ENCODE data around the gene SRRM4.
"Not testable (repeated sequence)": the region's sequence is repeated elsewhere in the genome, so short reads cannot be mapped to it uniquely, and the experiment has no call there.

SRRM4 gene

DNA sequence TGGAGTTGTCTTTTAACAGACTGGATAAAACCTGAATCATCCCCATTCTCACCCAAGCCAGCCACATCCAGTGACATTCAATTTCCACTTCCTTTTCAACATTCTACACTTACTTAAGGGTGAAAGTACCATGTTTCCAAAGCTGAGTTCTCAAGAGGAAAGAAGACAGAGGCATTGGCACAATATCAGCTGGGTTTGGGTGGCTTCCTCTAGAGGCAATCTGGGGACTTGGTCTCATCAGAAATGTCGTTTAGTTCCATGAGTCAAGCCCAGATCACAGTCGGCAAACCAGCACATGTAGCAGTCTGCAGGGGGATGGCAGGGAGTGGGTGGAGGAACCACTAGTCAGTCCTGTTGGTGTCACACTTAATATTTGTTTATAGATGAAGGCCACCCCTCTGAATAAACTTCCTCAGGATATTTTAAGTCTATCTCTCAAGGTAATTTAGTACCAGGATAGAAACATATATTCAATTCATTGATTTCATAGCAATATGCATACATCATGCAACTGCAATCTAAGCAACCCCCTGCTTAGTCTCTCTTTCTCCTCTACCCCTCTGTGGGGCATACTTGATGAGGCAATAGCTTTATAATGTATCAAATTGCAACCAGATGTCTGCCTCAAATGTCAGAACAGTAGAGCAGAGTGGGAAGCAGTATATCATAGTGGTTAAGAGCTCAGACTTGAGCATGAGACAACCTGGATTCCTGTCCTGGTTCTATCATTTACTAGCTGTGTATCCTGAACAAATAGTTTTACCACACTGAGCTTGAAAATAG is 3.0 kb downstream of the SRRM4 start:
- Mint-ChIP-seq H3K27ac (no peak overlapping the region), H3K36me3 (ENCODE audit: low read depth) (no peaks in the 10 kb centered on the region), H3K27me3 (ENCODE audit: low read depth) (peaks cover 27% of the 10 kb centered on the region), H3K9me3 (no peaks in the 10 kb centered on the region), H3K4me3 (no peak overlapping the region), H3K4me1 (ENCODE audit: low read depth) (no peaks in the 10 kb centered on the region)

DNA sequence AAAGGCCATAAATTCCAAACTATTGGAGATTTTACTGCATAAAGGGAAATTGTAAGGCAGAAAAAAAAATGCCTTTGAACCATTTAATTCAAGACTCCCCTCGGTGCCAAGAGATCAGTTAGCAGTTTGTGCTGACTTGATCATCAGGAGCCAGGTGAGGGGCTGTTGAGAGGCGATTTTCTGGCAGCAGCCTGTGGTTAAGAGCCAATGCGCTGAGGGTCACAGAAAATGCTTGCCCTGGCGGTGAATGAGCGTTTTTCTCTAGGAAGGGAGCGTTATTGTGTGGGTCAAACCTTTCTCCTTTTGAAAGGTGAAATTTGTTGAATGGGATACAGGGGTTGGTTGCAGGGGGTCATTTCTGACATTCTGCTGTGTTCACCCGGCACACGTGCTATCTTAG is 4.7 kb downstream of the SRRM4 start:
- H3K27me3 Mint-ChIP-seq (ENCODE audit: low read depth) = peaks cover 18% of the 10 kb centered on the region
- H3K9me3 Mint-ChIP-seq = no peaks in the 10 kb centered on the region
- no peak overlapping the region for H3K4me3 Mint-ChIP-seq
- no peak overlapping the region for H3K27ac Mint-ChIP-seq
- H3K4me1 Mint-ChIP-seq (ENCODE audit: low read depth) = no peaks in the 10 kb centered on the region
- no peaks in the 10 kb centered on the region for H3K36me3 Mint-ChIP-seq (ENCODE audit: low read depth)

DNA sequence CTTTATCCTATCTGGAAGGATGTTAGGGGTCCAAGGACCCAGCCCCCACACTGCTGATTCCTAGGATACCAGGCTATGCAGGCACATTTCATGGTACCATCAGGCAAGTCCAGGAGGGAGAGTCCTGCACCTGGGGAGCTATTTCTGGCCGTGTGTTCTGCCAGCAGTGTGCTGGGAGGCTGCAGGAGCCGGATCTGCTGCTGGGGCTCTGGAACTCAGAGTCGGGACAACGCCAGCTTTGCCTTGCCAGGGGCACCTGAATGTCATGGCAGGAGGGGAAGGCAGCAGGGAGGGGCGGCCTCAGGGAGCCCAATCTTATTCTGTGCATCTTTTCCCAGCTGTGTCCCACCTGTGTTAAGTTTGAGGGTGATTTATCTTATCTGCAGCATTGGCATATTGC is 17.8 kb downstream of the SRRM4 start:
- Mint-ChIP-seq H3K4me3 (no peak overlapping the region), H3K4me1 (ENCODE audit: low read depth) (no peaks in the 10 kb centered on the region), H3K27ac (no peak overlapping the region), H3K27me3 (ENCODE audit: low read depth) (no peaks in the 10 kb centered on the region), H3K36me3 (ENCODE audit: low read depth) (no peaks in the 10 kb centered on the region), H3K9me3 (no peaks in the 10 kb centered on the region)

DNA sequence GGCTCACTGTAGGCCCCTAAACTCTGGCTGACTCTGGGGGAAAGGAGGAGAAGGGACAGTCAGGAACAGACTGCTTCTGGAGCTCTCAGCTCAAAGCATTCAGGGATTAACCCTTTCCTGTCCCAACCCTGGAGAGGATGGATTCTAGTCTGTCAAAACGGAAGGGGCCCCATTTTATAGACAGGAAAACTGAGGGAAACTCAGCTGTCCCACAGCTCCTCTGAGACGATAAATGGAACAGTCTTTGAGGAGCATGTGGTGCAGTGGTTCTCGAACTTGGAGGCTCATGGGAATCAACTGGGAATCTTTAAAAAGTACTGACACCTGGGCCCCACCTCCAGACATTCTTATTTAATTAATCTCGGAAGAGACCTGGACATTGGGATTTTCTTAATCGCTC is 23.7 kb downstream of the SRRM4 start:
- H3K27ac Mint-ChIP-seq = no peak overlapping the region
- no peak overlapping the region for H3K4me3 Mint-ChIP-seq
- no peaks in the 10 kb centered on the region for H3K36me3 Mint-ChIP-seq (ENCODE audit: low read depth)
- H3K9me3 Mint-ChIP-seq = peaks cover 8% of the 10 kb centered on the region
- H3K27me3 Mint-ChIP-seq (ENCODE audit: low read depth) = peaks cover 9% of the 10 kb centered on the region
- H3K4me1 Mint-ChIP-seq (ENCODE audit: low read depth) = no peaks in the 10 kb centered on the region

DNA sequence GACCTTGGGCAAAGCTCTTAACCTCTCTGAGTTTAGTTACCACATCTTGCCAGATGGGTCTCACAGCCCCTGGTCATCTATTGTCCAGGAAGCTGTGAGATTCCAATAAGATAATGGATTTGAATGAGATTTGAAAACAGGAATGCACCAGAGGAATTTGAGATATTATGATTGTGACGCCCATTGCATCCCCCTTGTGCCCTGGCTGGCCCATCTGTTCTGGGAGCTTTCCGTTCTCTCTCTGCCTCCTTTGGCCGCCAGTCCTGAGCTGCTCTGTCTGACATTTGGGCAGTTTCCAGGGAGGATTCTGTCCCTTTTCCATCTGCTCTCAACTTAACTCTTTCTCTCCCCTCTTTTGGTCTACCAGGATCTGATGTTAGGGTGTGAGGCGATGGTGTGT is 24.6 kb downstream of the SRRM4 start:
- Mint-ChIP-seq H3K4me1 (ENCODE audit: low read depth) (no peaks in the 10 kb centered on the region), H3K9me3 (peaks cover 8% of the 10 kb centered on the region), H3K36me3 (ENCODE audit: low read depth) (no peaks in the 10 kb centered on the region), H3K27me3 (ENCODE audit: low read depth) (peaks cover 9% of the 10 kb centered on the region), H3K4me3 (no peak overlapping the region), H3K27ac (no peak overlapping the region)

DNA sequence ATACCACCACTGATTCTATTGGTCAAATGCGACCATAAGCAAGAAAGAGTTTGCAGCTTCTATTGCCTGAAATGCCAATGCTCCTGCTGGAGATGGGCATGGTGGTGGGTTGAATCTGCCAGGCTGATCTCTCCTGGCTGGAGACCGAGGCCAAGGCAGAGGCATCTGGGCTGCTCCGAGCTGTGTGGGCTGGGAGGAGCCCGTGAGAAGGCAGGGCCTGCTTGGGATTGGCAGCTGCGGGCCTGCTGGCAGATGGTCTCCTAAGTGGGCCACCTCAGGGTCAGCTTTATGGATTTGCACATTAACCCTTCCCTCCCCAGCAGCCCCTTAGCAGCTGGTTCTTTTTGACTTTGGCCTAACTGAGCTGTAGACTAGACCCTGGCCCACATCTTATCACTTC is 25.4 kb downstream of the SRRM4 start:
- H3K9me3 Mint-ChIP-seq = peaks cover 8% of the 10 kb centered on the region
- no peak overlapping the region for H3K27ac Mint-ChIP-seq
- H3K36me3 Mint-ChIP-seq (ENCODE audit: low read depth) = no peaks in the 10 kb centered on the region

DNA sequence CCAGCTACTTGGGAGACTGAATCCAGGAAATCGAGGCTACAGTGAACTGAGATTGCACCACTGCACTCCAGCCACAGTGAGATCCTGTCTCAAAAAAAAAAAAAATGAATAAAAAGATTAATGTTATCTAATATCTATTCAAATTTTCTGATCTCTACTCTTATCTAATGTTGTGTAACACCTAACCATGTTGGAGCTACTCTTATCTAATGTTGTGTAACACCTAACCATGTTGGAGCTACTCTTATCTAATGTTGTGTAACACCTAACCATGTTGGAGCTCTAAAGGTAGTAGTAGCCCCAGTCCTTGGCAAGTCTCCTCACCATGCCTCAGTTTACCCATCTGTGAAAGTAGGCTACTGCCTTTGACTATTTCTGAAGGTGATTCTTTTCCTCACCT is 26.9 kb downstream of the SRRM4 start:
- H3K4me3 Mint-ChIP-seq; H3K36me3 Mint-ChIP-seq (ENCODE audit: low read depth); H3K27ac Mint-ChIP-seq; H3K27me3 Mint-ChIP-seq (ENCODE audit: low read depth); H3K4me1 Mint-ChIP-seq (ENCODE audit: low read depth); H3K9me3 Mint-ChIP-seq: not testable (repeated sequence)

More for the DNA sequence above, 25.4 kb downstream of the SRRM4 start:
- Mint-ChIP-seq H3K4me3 (no peak overlapping the region), H3K4me1 (ENCODE audit: low read depth) (no peaks in the 10 kb centered on the region), H3K27me3 (ENCODE audit: low read depth) (peaks cover 9% of the 10 kb centered on the region)

DNA sequence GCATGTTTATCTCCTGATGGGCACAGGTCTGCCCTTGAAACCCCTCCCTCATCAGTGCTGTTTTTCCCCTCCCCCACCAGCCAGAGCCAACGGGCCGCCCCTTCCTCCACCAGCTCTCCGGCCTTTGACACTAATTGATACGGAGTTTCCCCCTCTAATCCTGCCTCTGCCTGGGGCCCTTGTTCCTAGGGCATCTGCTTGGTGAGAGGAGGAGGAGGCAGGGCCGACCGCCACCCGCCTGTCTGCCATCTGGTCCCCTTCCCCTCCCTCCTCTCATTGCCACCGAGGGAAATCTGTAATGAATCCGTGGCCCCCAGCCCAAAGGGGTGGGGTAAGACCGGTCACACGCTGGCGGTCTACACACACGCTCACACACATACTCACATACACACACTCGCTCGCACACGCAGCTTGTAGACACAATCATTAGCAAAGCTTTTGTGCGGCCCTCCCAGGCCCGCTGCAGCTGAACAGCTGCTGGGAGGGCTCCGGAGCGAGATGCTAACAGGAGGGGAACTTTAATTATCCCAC is 27.4 kb downstream of the SRRM4 start:
- H3K4me1 Mint-ChIP-seq (ENCODE audit: low read depth) = no peaks in the 10 kb centered on the region
- H3K27ac Mint-ChIP-seq = no peak overlapping the region
- H3K27me3 Mint-ChIP-seq (ENCODE audit: low read depth) = peaks cover 9% of the 10 kb centered on the region
- H3K4me3 Mint-ChIP-seq = no peak overlapping the region
- peaks cover 8% of the 10 kb centered on the region for H3K9me3 Mint-ChIP-seq
- no peaks in the 10 kb centered on the region for H3K36me3 Mint-ChIP-seq (ENCODE audit: low read depth)

DNA sequence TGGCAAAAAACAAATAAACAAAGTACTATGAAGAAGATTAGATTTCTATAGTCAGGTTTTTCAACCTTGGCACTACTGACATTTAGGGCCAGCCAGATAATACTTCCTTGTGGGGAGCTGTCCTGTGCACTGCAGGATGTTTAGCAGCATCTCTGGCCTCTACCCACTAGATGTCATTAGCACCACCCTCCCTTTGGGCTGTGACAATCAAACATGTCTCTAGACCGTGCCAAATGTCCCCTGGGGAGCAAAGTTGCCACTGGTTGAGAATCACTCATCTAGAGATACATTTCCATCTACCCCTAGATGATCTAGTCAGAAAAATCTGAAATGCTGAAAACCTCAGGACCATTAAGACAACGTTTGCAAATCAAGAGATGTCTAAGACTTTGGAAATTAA is 29.9 kb downstream of the SRRM4 start:
- Mint-ChIP-seq H3K27me3 (ENCODE audit: low read depth) (peaks cover 9% of the 10 kb centered on the region), H3K36me3 (ENCODE audit: low read depth) (no peaks in the 10 kb centered on the region), H3K4me3 (no peak overlapping the region), H3K4me1 (ENCODE audit: low read depth) (no peaks in the 10 kb centered on the region), H3K9me3 (peaks cover 4% of the 10 kb centered on the region), H3K27ac (no peak overlapping the region)

DNA sequence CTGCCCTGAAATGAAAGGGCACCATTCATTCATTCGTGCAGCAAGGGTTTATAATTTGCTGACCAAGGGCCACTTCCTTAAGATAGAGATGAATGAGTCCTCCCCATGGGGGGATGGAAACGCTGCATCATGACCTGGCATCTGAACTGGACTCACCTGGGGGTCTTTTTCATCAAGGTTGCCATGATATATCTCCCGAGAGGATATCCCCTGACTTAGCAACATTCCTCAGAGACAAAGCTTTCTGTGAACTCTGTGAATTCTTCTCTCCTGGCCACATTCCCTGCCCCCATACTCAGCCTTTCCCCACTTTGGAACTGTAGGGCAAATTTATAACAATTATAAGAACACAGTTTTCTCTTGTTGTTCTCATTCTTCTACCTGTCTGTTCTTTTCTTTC is 30.8 kb downstream of the SRRM4 start:
- Mint-ChIP-seq H3K4me3 (no peak overlapping the region), H3K27me3 (ENCODE audit: low read depth) (peaks cover 9% of the 10 kb centered on the region), H3K27ac (no peak overlapping the region), H3K36me3 (ENCODE audit: low read depth) (no peaks in the 10 kb centered on the region), H3K4me1 (ENCODE audit: low read depth) (no peaks in the 10 kb centered on the region), H3K9me3 (peaks cover 4% of the 10 kb centered on the region)

DNA sequence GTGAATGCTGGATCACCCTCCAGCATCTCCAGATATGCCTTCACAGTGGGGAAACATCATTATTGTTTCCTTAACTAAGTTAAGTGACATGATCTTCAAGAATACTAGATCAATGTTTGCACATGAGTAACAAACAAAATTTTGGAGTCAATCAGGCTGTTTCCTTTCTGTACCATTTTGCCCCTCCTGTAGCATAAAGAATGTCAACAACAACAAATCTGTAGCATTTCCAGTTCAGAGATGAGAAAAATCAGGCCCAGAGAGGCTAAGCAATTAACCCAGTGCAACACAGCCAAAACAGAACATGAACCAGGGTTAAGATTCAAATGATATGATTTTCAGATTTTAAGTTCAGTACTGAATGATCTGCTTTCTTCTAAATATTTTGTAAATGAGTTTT is 31.7 kb downstream of the SRRM4 start:
- H3K27ac Mint-ChIP-seq = no peak overlapping the region
- peaks cover 9% of the 10 kb centered on the region for H3K27me3 Mint-ChIP-seq (ENCODE audit: low read depth)
- H3K9me3 Mint-ChIP-seq = peaks cover 4% of the 10 kb centered on the region
- no peak overlapping the region for H3K4me3 Mint-ChIP-seq
- no peaks in the 10 kb centered on the region for H3K4me1 Mint-ChIP-seq (ENCODE audit: low read depth)
- H3K36me3 Mint-ChIP-seq (ENCODE audit: low read depth) = no peaks in the 10 kb centered on the region

DNA sequence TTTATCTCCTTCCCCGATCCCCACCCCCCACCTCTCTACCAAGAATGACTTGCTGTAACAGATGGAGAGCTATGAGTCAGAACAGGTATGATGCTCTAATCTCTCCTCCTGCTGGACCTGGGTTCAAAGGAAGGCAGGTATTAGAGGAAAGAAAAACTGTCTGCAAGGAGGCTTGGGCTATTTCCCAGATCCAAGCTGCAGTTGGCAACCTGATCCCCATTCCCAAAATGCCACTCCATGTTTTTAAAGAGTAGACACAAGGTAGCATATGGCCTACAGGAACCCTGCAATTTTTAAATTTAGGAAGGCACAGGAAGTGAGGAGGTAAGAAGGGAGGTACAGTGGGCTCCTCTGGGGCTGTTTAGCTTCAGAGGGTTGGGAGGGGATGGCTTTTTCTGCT is 33.0 kb downstream of the SRRM4 start:
- H3K9me3 Mint-ChIP-seq = no peaks in the 10 kb centered on the region
- H3K4me1 Mint-ChIP-seq (ENCODE audit: low read depth) = no peaks in the 10 kb centered on the region
- no peak overlapping the region for H3K27ac Mint-ChIP-seq

DNA sequence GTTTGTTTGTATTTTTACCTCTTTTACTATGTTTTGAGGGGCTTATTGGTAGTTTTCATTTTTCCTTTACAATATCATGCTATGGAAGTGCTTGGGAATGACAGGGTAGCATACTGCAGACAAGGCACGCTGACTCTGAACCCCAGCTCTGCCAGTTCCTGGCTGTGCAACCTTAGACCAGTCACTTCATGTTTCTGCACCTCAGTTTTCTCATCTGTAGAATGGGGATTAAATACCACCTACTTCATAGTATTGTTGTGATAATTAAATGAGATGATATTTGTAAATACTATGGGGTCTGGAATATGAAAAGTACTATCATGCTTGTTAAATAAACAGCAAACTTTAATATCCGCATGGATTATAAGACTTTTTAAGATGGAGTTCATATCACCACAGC is 35.4 kb downstream of the SRRM4 start:
- Mint-ChIP-seq H3K4me3 (no peak overlapping the region), H3K27me3 (ENCODE audit: low read depth) (no peaks in the 10 kb centered on the region), H3K36me3 (ENCODE audit: low read depth) (no peaks in the 10 kb centered on the region), H3K4me1 (ENCODE audit: low read depth) (no peaks in the 10 kb centered on the region), H3K9me3 (no peaks in the 10 kb centered on the region), H3K27ac (no peak overlapping the region)

More for the DNA sequence above, 33.0 kb downstream of the SRRM4 start:
- Mint-ChIP-seq H3K36me3 (ENCODE audit: low read depth) (no peaks in the 10 kb centered on the region), H3K4me3 (no peak overlapping the region), H3K27me3 (ENCODE audit: low read depth) (peaks cover 2% of the 10 kb centered on the region)

DNA sequence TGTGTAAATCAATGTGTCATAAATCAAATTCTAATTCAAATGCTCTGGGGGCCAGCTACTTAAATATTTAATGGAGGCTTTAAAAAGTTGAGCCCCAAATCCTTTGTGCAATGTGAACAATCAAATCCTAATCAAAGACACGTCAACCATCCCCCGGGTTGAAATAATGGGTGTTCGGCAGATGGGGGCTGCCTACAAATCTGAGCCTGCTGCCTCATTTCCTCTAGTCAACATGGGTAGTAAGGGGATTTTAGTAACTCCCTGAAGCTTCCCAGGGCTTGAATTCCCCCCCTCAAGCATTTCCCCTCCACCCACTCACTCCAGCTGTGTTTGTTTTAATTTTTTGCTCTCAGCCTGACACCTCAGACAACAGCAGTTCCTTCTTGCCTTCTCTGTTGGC is 37.8 kb downstream of the SRRM4 start:
- no peaks in the 10 kb centered on the region for H3K4me1 Mint-ChIP-seq (ENCODE audit: low read depth)
- H3K27me3 Mint-ChIP-seq (ENCODE audit: low read depth) = no peaks in the 10 kb centered on the region
- no peak overlapping the region for H3K4me3 Mint-ChIP-seq

DNA sequence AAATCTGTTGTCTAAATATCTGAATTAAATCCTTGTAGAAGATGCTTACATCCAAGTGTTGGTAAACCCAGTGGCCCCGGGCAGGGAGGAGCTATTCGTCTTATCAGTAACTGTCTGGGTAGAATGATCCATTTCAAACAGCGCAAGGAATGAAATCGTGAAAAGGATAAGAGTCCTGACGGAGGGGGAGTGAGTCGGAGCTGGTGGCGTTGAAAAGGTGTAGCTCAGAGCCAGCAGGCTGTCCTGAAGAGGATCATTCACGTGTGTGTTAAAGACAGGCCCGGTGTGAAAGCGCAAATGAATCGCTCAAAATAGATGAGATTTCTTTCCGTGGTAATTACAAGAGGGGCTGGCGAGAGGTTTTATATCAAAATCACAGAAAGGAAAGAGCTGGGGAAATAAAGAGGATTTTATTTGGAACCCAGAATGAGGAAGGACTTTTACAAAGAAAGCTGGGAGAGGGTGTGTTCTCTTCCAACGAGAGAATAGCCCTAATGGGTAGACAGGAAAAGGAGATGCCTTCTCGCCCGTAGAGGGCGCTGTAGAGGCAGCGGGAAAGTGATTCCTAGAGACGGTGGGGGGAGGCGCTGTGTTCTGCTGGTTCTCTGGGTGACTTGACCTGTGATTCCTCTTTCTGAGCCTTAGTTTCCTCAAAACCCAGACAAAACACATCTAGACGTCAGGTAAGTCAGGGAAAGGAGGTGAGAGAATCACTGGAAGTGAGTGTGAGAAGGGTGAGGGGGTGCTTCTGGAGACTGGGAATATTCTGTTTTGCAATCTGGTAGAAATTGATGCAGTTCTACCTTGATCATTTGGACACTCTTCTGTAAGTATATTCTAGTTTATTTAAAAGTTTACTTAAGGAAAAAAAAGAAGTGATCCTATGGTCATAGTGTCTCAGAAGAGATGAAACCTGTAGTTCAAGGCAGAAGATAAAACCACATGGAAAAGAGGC is 39.3 kb downstream of the SRRM4 start:
- Mint-ChIP-seq H3K27me3 (ENCODE audit: low read depth) (no peaks in the 10 kb centered on the region), H3K27ac (no peak overlapping the region)

More for the DNA sequence above, 37.8 kb downstream of the SRRM4 start:
- Mint-ChIP-seq H3K36me3 (ENCODE audit: low read depth) (no peaks in the 10 kb centered on the region), H3K9me3 (no peaks in the 10 kb centered on the region), H3K27ac (no peak overlapping the region)

More for the DNA sequence above, 39.3 kb downstream of the SRRM4 start:
- H3K4me3 Mint-ChIP-seq = no peak overlapping the region
- H3K4me1 Mint-ChIP-seq (ENCODE audit: low read depth) = no peaks in the 10 kb centered on the region
- H3K36me3 Mint-ChIP-seq (ENCODE audit: low read depth) = no peaks in the 10 kb centered on the region
- no peaks in the 10 kb centered on the region for H3K9me3 Mint-ChIP-seq

Data from T-helper 1 cell treated with Interleukin-12 subunit alpha and Interleukin-12 subunit beta and Interleukin-4 antibody, amounts not matched to agents 30 μg/mL and 1 μg/mL, for 36 hours (primary cell).